HepG2 (cell line): ENCODE measurements around the gene MIEF1. TPM values are rescaled to one million over a fixed set of nuclear protein-coding genes. Genes with fewer than 3 reads are reported as not detected.

Experiments used
- AKAP8 ChIP-seq: sonication (generic); formaldehyde crosslinking; IDR thresholded peaks from 2 replicates; pipeline ENCODE4 v1.5.1; 2020; ENCODE audit warnings: mild to moderate bottlenecking, missing genetic modification reagents
- ASH2L ChIP-seq: fragments of 300-600, 200-600 bp; sonication (generic); IDR thresholded peaks from 2 replicates; pipeline ENCODE4 v1.7.0; 2017; ENCODE audit warnings: low read depth, mild to moderate bottlenecking, moderate library complexity, mixed read lengths, low read length; ENCODE audit not compliant: insufficient read length
- GABPA ChIP-seq, 2 experiments: IDR thresholded peaks; 2 replicates each; pipeline ENCODE4 v1.6.1; 2011 to 2016; ENCODE audit warnings: low read depth in 2 of 2, low read length in 1 of 2, missing biosample characterization in 1 of 2, missing genetic modification characterization in 1 of 2
- GLI4 ChIP-seq: sonication (generic); formaldehyde crosslinking; IDR thresholded peaks from 2 replicates; pipeline ENCODE4 v1.5.1; 2020; ENCODE audit warnings: missing genetic modification reagents, mild to moderate bottlenecking, moderate library complexity, borderline replicate concordance
- GTF3A ChIP-seq: sonication (generic); formaldehyde crosslinking; conservative IDR thresholded peaks from 2 replicates; pipeline ENCODE4 v1.4.0; 2020; ENCODE audit warnings: mild to moderate bottlenecking, missing genetic modification reagents
- HDAC1 ChIP-seq: sonication (generic); formaldehyde crosslinking; IDR thresholded peaks from 2 replicates; pipeline ENCODE4 v1.5.1; 2020; ENCODE audit warnings: mild to moderate bottlenecking, missing genetic modification reagents
- NFIB ChIP-seq: sonication (generic); formaldehyde crosslinking; IDR thresholded peaks from 2 replicates; pipeline ENCODE4 v1.9.0; 2021; ENCODE audit warnings: missing genetic modification reagents, mild to moderate bottlenecking, borderline replicate concordance
- REXO4 ChIP-seq: sonication (generic); formaldehyde crosslinking; IDR thresholded peaks from 2 replicates; pipeline ENCODE4 v1.8.0; 2022; ENCODE audit warnings: missing genetic modification reagents, mild to moderate bottlenecking, borderline replicate concordance
- SRF ChIP-seq: IDR thresholded peaks from 2 replicates; pipeline ENCODE4 v1.6.1; 2011; ENCODE audit warnings: mild to moderate bottlenecking, low read depth, low read length, moderate library complexity
- U2AF2 ChIP-seq: fragments of 200-400 bp; formaldehyde crosslinking; IDR thresholded peaks from 2 replicates; pipeline ENCODE4 v1.6.1; 2017; ENCODE audit warnings: low read depth, mild to moderate bottlenecking, low read length
- ZFP36 ChIP-seq: fragments of 150-350 bp; IDR thresholded peaks from 2 replicates; pipeline ENCODE4 v1.6.1; 2018; ENCODE audit warnings: borderline replicate concordance, low read length, low read depth; ENCODE audit not compliant: partially characterized antibody
- ZNF12 ChIP-seq: sonication (generic); formaldehyde crosslinking; IDR thresholded peaks from 2 replicates; pipeline ENCODE4 v1.5.0; 2020; ENCODE audit warnings: missing genetic modification reagents
- ZNF260 ChIP-seq: sonication (generic); formaldehyde crosslinking; IDR thresholded peaks from 2 replicates; pipeline ENCODE4 v1.4.0; 2020; ENCODE audit warnings: missing genetic modification reagents, low read depth, mild to moderate bottlenecking, borderline replicate concordance
- ZNF367 ChIP-seq: sonication (generic); formaldehyde crosslinking; IDR thresholded peaks from 2 replicates; pipeline ENCODE4 v1.4.0; 2020; ENCODE audit warnings: missing genetic modification reagents, borderline replicate concordance
- ZNF776 ChIP-seq: sonication (generic); formaldehyde crosslinking; IDR thresholded peaks from 2 replicates; pipeline ENCODE4 v1.4.0; 2020; ENCODE audit warnings: mild to moderate bottlenecking, missing genetic modification reagents
- polyA plus RNA-seq, 8 experiments: library from polyadenylated mRNA; depleted of rRNA in 3 of 8; stranded (reverse) in 7 of 8; unstranded in 1 of 8; fragments of >200 nt; fragmentation: Illumina TruSeq in 4 of 8; extraction: Trizol in 4 of 8; gene quantifications; 2 replicates each; pipeline versions ENCODE4 v1.2.1 to v1.2.3, GENCODE V29; 2011 to 2016; ENCODE audit warnings: low read depth in 4 of 8, missing spikeins in 1 of 8, mixed read lengths in 1 of 8; ENCODE audit not compliant: insufficient read depth in 1 of 8
- total RNA-seq, 5 experiments: library from RNA; depleted of rRNA; stranded (reverse); fragments of >200 nt; fragmentation: Illumina TruSeq; extraction: Trizol; gene quantifications; 2 replicates each; pipeline ENCODE4 v1.2.3, GENCODE V29; 2016; ENCODE audit warnings: low read depth in 1 of 5
- TF ChIP-seq, protein P1 (sequence below): sonication (generic); formaldehyde crosslinking; IDR thresholded peaks from 2 replicates; pipeline ENCODE4 v1.9.0; 2021; ENCODE audit warnings: missing genetic modification reagents, mild to moderate bottlenecking, borderline replicate concordance
- TF ChIP-seq, protein P2 (sequence below): sonication (generic); formaldehyde crosslinking; conservative IDR thresholded peaks from 2 replicates; pipeline ENCODE4 v1.4.0; 2020; ENCODE audit warnings: missing genetic modification reagents
- TF ChIP-seq, protein P3 (sequence below): sonication (generic); formaldehyde crosslinking; IDR thresholded peaks from 2 replicates; pipeline ENCODE4 v1.8.1; 2023; ENCODE audit warnings: missing genetic modification reagents, mild to moderate bottlenecking, borderline replicate concordance
- TF ChIP-seq, protein P4 (sequence below), 2 experiments: IDR thresholded peaks; 2 replicates each; pipeline ENCODE4 v1.6.1; 2011 to 2012; ENCODE audit warnings: low read length in 2 of 2, borderline replicate concordance in 1 of 2, low read depth in 1 of 2, mild to moderate bottlenecking in 1 of 2, moderate library complexity in 1 of 2
- TF ChIP-seq, protein P5 (sequence below): sonication (generic); formaldehyde crosslinking; IDR thresholded peaks from 2 replicates; pipeline ENCODE4 v1.5.1; 2020; ENCODE audit warnings: missing genetic modification reagents, mild to moderate bottlenecking, borderline replicate concordance

Gene MIEF1
- total and polyA plus RNA-seq, 2 of the 13 experiments (the other 11 are each of a cell fraction or from before 2014, with no cell fraction given): 21.7 to 34.8 TPM

DNA sequence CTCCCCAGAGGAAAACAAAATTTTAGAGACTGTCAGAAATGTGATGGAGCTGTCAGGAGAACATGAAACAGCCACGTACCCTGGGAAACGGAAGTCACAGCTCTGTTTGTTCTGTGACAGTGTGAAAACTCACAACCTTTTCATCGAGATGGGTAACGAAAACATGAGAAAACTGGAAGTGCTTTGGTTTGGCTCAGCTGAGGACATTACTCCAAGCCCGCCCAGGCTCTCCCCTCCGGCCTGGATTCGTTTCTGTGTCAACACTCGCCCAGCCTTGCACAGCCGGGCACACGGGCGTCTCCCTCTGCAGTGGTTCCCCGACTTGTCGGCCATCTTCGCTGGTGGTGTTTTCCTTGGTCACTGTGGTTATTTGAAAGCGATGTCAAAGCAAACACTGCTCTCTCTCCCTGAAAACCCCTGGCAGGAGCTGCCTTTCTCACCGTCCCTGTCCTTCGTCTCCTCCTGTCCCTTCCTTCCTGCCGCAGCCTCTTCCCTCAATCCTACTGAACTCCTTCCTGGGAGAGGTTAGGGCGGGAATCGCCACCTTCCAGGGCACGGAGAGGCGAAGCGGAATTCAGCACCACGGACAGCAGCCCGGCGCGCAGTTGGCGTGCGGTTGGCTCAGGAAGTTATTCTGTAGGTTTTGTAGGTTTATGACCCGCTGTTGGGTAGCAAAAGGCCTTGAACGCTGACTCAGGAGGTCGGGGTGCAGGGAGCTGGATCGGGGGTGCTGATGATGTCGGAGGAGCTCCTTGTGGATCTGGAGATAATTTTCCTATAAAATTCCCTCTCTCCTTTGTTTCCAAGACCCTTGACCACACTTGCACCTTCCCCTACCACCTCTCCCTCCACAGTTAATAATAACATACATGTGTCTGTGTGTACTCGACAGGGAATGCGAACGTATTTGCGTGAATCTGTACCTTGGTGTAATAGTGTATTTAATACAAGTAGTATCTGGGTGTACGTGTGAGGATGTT is 43.6 kb downstream of the MIEF1 start (continued):
- TF ChIP-seq GLI4 (CRISPR knock-in tag): 0 out of 2 replicates have a peak, but pooled peaks have one; percentile 33
- no peak for TF ChIP-seq U2AF2
- TF ChIP-seq ZNF367 (CRISPR knock-in tag): peak; percentile 56; the same call in 1 of the 2 replicates
- TF ChIP-seq, protein P1, sequence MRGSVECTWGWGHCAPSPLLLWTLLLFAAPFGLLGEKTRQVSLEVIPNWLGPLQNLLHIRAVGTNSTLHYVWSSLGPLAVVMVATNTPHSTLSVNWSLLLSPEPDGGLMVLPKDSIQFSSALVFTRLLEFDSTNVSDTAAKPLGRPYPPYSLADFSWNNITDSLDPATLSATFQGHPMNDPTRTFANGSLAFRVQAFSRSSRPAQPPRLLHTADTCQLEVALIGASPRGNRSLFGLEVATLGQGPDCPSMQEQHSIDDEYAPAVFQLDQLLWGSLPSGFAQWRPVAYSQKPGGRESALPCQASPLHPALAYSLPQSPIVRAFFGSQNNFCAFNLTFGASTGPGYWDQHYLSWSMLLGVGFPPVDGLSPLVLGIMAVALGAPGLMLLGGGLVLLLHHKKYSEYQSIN (CRISPR knock-in tag): no peak; the same call in 1 of the 2 replicates
- no peak for TF ChIP-seq GTF3A (CRISPR knock-in tag)
- TF ChIP-seq, protein P2, sequence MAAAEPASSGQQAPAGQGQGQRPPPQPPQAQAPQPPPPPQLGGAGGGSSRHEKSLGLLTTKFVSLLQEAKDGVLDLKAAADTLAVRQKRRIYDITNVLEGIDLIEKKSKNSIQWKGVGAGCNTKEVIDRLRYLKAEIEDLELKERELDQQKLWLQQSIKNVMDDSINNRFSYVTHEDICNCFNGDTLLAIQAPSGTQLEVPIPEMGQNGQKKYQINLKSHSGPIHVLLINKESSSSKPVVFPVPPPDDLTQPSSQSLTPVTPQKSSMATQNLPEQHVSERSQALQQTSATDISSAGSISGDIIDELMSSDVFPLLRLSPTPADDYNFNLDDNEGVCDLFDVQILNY (CRISPR knock-in tag): peak; percentile 83
- TF ChIP-seq REXO4: no peak
- TF ChIP-seq ZFP36: no peak
- TF ChIP-seq ZNF776 (CRISPR knock-in tag): no peak
- TF ChIP-seq NFIB: no peak
- TF ChIP-seq HDAC1 (CRISPR knock-in tag): no peak
- TF ChIP-seq, protein P3, sequence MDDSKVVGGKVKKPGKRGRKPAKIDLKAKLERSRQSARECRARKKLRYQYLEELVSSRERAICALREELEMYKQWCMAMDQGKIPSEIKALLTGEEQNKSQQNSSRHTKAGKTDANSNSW (CRISPR knock-in tag): 0 out of 2 replicates have a peak, but pooled peaks have one; percentile 27
- TF ChIP-seq AKAP8 (CRISPR knock-in tag): no peak
- TF ChIP-seq, protein P4, sequence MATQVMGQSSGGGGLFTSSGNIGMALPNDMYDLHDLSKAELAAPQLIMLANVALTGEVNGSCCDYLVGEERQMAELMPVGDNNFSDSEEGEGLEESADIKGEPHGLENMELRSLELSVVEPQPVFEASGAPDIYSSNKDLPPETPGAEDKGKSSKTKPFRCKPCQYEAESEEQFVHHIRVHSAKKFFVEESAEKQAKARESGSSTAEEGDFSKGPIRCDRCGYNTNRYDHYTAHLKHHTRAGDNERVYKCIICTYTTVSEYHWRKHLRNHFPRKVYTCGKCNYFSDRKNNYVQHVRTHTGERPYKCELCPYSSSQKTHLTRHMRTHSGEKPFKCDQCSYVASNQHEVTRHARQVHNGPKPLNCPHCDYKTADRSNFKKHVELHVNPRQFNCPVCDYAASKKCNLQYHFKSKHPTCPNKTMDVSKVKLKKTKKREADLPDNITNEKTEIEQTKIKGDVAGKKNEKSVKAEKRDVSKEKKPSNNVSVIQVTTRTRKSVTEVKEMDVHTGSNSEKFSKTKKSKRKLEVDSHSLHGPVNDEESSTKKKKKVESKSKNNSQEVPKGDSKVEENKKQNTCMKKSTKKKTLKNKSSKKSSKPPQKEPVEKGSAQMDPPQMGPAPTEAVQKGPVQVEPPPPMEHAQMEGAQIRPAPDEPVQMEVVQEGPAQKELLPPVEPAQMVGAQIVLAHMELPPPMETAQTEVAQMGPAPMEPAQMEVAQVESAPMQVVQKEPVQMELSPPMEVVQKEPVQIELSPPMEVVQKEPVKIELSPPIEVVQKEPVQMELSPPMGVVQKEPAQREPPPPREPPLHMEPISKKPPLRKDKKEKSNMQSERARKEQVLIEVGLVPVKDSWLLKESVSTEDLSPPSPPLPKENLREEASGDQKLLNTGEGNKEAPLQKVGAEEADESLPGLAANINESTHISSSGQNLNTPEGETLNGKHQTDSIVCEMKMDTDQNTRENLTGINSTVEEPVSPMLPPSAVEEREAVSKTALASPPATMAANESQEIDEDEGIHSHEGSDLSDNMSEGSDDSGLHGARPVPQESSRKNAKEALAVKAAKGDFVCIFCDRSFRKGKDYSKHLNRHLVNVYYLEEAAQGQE (IDR thresholded peaks at IDR 0.05; ENCODE audit: borderline replicate concordance in 1 of 2, low read depth in 1 of 2, low read length in 2 of 2): peak in 1 of 2 experiments; percentile 99
- TF ChIP-seq, protein P5, sequence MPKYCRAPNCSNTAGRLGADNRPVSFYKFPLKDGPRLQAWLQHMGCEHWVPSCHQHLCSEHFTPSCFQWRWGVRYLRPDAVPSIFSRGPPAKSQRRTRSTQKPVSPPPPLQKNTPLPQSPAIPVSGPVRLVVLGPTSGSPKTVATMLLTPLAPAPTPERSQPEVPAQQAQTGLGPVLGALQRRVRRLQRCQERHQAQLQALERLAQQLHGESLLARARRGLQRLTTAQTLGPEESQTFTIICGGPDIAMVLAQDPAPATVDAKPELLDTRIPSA (CRISPR knock-in tag): no peak
- no peak for TF ChIP-seq GABPA (IDR thresholded peaks at IDR 0.05; ENCODE audit: low read depth, low read length)
- 0 out of 2 replicates have a peak, but pooled peaks have one; percentile 21 for TF ChIP-seq GABPA (CRISPR knock-in tag; IDR thresholded peaks at IDR 0.05; ENCODE audit: low read depth)
- no peak for TF ChIP-seq ASH2L
- TF ChIP-seq ZNF260 (CRISPR knock-in tag): no peak
- TF ChIP-seq ZNF12 (CRISPR knock-in tag): peak; percentile 86; the same call in 1 of the 2 replicates
- no peak for TF ChIP-seq SRF
